ENCODE measurements around the gene SARDH.

SARDH gene

GRCh38 chr9:133696071-133696472 is 42.1 kb downstream of the SARDH start:
- no peak for TF ChIP-seq CTCF (IDR thresholded peaks at IDR 0.05; ENCODE audit: low read depth, low read length, missing control alignments)
- H3K4me3 ChIP-seq (replicated peaks; ENCODE audit: low read depth, low read length), result no peak overlapping the region
- DNase-seq (ENCODE audit: extremely low read depth, low read depth), result no peak

- TF ChIP-seq CTCF (IDR thresholded peaks at IDR 0.05; ENCODE audit: low read depth, low read length, missing control alignments), result no peak
- no peak overlapping the region for H3K4me3 ChIP-seq (replicated peaks; ENCODE audit: low read depth, low read length)
- DNase-seq (ENCODE audit: extremely low read depth, low read depth), result no peak
Measured at GRCh38 chr9:133694686-133695085, 43.5 kb downstream of the SARDH start.

- no peak for DNase-seq (ENCODE audit: extremely low read depth, low read depth)
- no peak overlapping the region for H3K4me3 ChIP-seq (replicated peaks; ENCODE audit: low read depth, low read length)
- no peak for TF ChIP-seq CTCF (IDR thresholded peaks at IDR 0.05; ENCODE audit: low read depth, low read length, missing control alignments)
Measured at GRCh38 chr9:133693703-133694529, 44.2 kb downstream of the SARDH start.

- TF ChIP-seq CTCF (IDR thresholded peaks at IDR 0.05; ENCODE audit: low read depth, low read length, missing control alignments), result no peak
- no peak overlapping the region for H3K4me3 ChIP-seq (replicated peaks; ENCODE audit: low read depth, low read length)
- DNase-seq (ENCODE audit: extremely low read depth, low read depth), result no peak
Measured at GRCh38 chr9:133693116-133693515, 45.0 kb downstream of the SARDH start.

- DNase-seq (ENCODE audit: extremely low read depth, low read depth), result no peak
- H3K4me3 ChIP-seq (replicated peaks; ENCODE audit: low read depth, low read length), result no peak overlapping the region
- no peak for TF ChIP-seq CTCF (IDR thresholded peaks at IDR 0.05; ENCODE audit: low read depth, low read length, missing control alignments)
Measured at GRCh38 chr9:133692364-133692985, 45.7 kb downstream of the SARDH start.

GRCh38 chr9:133691626-133692363 is 46.4 kb downstream of the SARDH start:
- no peak overlapping the region for H3K4me3 ChIP-seq (replicated peaks; ENCODE audit: low read depth, low read length)
- no peak for TF ChIP-seq CTCF (IDR thresholded peaks at IDR 0.05; ENCODE audit: low read depth, low read length, missing control alignments)
- DNase-seq (ENCODE audit: extremely low read depth, low read depth), result no peak

Measured in HFF-Myc (cell line).